IMR-90 (cell line): ENCODE data around the gene CYREN. TPM values are rescaled to one million over a fixed set of nuclear protein-coding genes. Genes with fewer than 3 reads are reported as not detected.

Experiments used
- ATAC-seq: fragments of 200-7000 bp; cut with Tn5 transposase; 2 replicates; pipeline ENCODE4 v1.9.1; 2020; ENCODE audit warnings: low read depth, mild to moderate bottlenecking, moderate library complexity
- BruUV-seq: library from RNA; stranded (reverse); fragments of 400-500 nt; replicated peaks from 2 replicates; lab custom pipeline; 2021; lab: Mats Ljungman, UMichigan
- CTCF ChIA-PET: fragments of 300-600 bp; formaldehyde crosslinking; extraction: SDS; loops from one replicate; lab custom pipeline; 2021; ENCODE audit warnings: antibody characterized with exemption; lab: Yijun Ruan, JAX
- POLR2A ChIA-PET: fragments of 300-600 bp; sonication (Branson Sonifier 250); formaldehyde crosslinking; loops from one replicate; lab custom pipeline; 2022; ENCODE audit warnings: antibody characterized with exemption; ENCODE audit not compliant: unreplicated experiment; lab: Charles Lee
- DNase-seq: peaks from one replicate; pipeline ENCODE4 v3.0.0; 2013
- H2AFZ ChIP-seq: replicated peaks from 2 replicates; pipeline ENCODE3; 2013; ENCODE audit warnings: low read length, mild to moderate bottlenecking; ENCODE audit not compliant: poor library complexity
- H2AK5ac ChIP-seq: 2 replicates; pipeline ENCODE4 v1.6.1; 2013; ENCODE audit warnings: low read depth, low read length, inconsistent platforms
- H2AK9ac ChIP-seq: replicated peaks from 2 replicates; pipeline ENCODE3; 2013; ENCODE audit warnings: mild to moderate bottlenecking, low read depth, low read length, moderate library complexity; ENCODE audit not compliant: poor library complexity
- H2BK120ac ChIP-seq: 2 replicates; pipeline ENCODE4 v1.6.1; 2013; ENCODE audit warnings: low read depth, low read length, inconsistent platforms
- H2BK15ac ChIP-seq: 3 replicates; pipeline ENCODE4 v1.6.1; 2013; ENCODE audit warnings: low read depth, low read length, inconsistent platforms
- H2BK20ac ChIP-seq: 2 replicates; pipeline ENCODE4 v1.6.1; 2013; ENCODE audit warnings: low read depth, mild to moderate bottlenecking, inconsistent platforms, low read length, moderate library complexity
- H2BK5ac ChIP-seq: 2 replicates; pipeline ENCODE4 v1.6.1; 2013; ENCODE audit warnings: mild to moderate bottlenecking, low read depth, low read length, inconsistent platforms; ENCODE audit not compliant: poor library complexity, severe bottlenecking
- H3K14ac ChIP-seq: replicated peaks from 2 replicates; pipeline ENCODE4 v1.6.1; 2013; ENCODE audit warnings: low read depth, low read length, inconsistent platforms
- H3K18ac ChIP-seq: 2 replicates; pipeline ENCODE4 v1.6.1; 2013; ENCODE audit warnings: low read depth, low read length, control low read depth
- H3K23ac ChIP-seq: 2 replicates; pipeline ENCODE4 v1.6.1; 2013; ENCODE audit warnings: low read depth, low read length, inconsistent platforms
- H3K27ac ChIP-seq: 2 replicates; pipeline ENCODE4 v1.5.1; 2013; ENCODE audit warnings: mild to moderate bottlenecking, control low read depth, low read length; ENCODE audit not compliant: insufficient read depth
- H3K27me3 ChIP-seq: 2 replicates; pipeline ENCODE4 v1.6.1; 2013; ENCODE audit warnings: low read length; ENCODE audit not compliant: control insufficient read depth, insufficient read depth
- H3K36me3 ChIP-seq: 2 replicates; pipeline ENCODE4 v1.6.1; 2013; ENCODE audit warnings: low read length, mixed read lengths; ENCODE audit not compliant: control insufficient read depth, insufficient read depth
- H3K4ac ChIP-seq: 2 replicates; pipeline ENCODE4 v1.6.1; 2013; ENCODE audit warnings: low read depth, low read length, inconsistent platforms
- H3K4me1 ChIP-seq: 2 replicates; pipeline ENCODE4 v1.6.1; 2013; ENCODE audit warnings: low read length, mixed read lengths; ENCODE audit not compliant: control insufficient read depth, insufficient read depth
- H3K4me2 ChIP-seq: 2 replicates; pipeline ENCODE4 v1.6.1; 2013; ENCODE audit warnings: low read depth, mild to moderate bottlenecking, control low read depth, low read length, moderate library complexity
- H3K4me3 ChIP-seq: 2 replicates; pipeline ENCODE4 v1.5.1; 2013; ENCODE audit warnings: low read depth, mild to moderate bottlenecking, control low read depth, low read length, moderate library complexity; ENCODE audit not compliant: insufficient read depth
- H3K56ac ChIP-seq: 2 replicates; pipeline ENCODE4 v1.6.1; 2013; ENCODE audit warnings: low read length, inconsistent platforms; ENCODE audit not compliant: insufficient read depth; ENCODE audit errors: extremely low read depth
- H3K79me1 ChIP-seq, 2 experiments: 2 replicates each; pipeline ENCODE4 v1.6.1; 2013; ENCODE audit warnings: low read length in 2 of 2, inconsistent platforms in 1 of 2, low read depth in 1 of 2
- H3K9ac ChIP-seq: 2 replicates; pipeline ENCODE4 v1.6.1; 2013; ENCODE audit warnings: low read depth, low read length, control low read depth
- H3K9me1 ChIP-seq: 2 replicates; pipeline ENCODE4 v1.6.1; 2013; ENCODE audit warnings: low read length, inconsistent platforms; ENCODE audit not compliant: insufficient read depth
- H3K9me3 ChIP-seq: 2 replicates; pipeline ENCODE4 v1.6.1; 2013; ENCODE audit warnings: low read length; ENCODE audit not compliant: control insufficient read depth, insufficient read depth
- H4K20me1 ChIP-seq: 2 replicates; pipeline ENCODE4 v1.6.1; 2013; ENCODE audit warnings: low read length, inconsistent platforms; ENCODE audit not compliant: insufficient read depth
- H4K5ac ChIP-seq: 2 replicates; pipeline ENCODE4 v1.6.1; 2013; ENCODE audit warnings: mild to moderate bottlenecking, low read depth, low read length, control low read depth
- H4K8ac ChIP-seq, 2 experiments: 2 replicates each; pipeline ENCODE4 v1.6.1; 2013; ENCODE audit warnings: low read depth in 2 of 2, low read length in 2 of 2, control low read depth in 1 of 2, inconsistent platforms in 1 of 2
- H4K91ac ChIP-seq: 2 replicates; pipeline ENCODE4 v1.6.1; 2013; ENCODE audit warnings: low read depth, low read length, inconsistent platforms; ENCODE audit not compliant: insufficient read depth
- BHLHE40 ChIP-seq: fragments of 150-350 bp; IDR thresholded peaks from 2 replicates; pipeline ENCODE4 v1.6.1; 2016; ENCODE audit warnings: mild to moderate bottlenecking, low read depth, low read length
- CEBPB ChIP-seq: IDR thresholded peaks from 2 replicates; pipeline ENCODE4 v1.6.1; 2012; ENCODE audit warnings: low read depth, low read length, improper control_type of control experiment
- CHD1 ChIP-seq: IDR thresholded peaks from 2 replicates; pipeline ENCODE4 v1.6.1; 2012; ENCODE audit warnings: low read depth, low read length, improper control_type of control experiment
- MAFK ChIP-seq: IDR thresholded peaks from 2 replicates; pipeline ENCODE4 v1.6.1; 2012; ENCODE audit warnings: low read depth, low read length, improper control_type of control experiment
- MAZ ChIP-seq: IDR thresholded peaks from 2 replicates; pipeline ENCODE4 v1.6.1; 2012; ENCODE audit warnings: low read depth, mild to moderate bottlenecking, low read length, improper control_type of control experiment, moderate library complexity, borderline replicate concordance
- MXI1 ChIP-seq: IDR thresholded peaks from 2 replicates; pipeline ENCODE4 v1.6.1; 2012; ENCODE audit warnings: low read depth, mild to moderate bottlenecking, low read length, moderate library complexity, borderline replicate concordance
- NFE2L2 ChIP-seq: fragments of 150-350 bp; IDR thresholded peaks from 2 replicates; pipeline ENCODE4 v1.6.1; 2016; ENCODE audit warnings: low read depth, mild to moderate bottlenecking, low read length
- RAD21 ChIP-seq: IDR thresholded peaks from 2 replicates; pipeline ENCODE4 v1.6.1; 2012; ENCODE audit warnings: low read length, improper control_type of control experiment
- RFX5 ChIP-seq: IDR thresholded peaks from 2 replicates; pipeline ENCODE4 v1.8.0; 2012; ENCODE audit warnings: low read depth, mild to moderate bottlenecking, low read length, moderate library complexity
- WGBS, 2 experiments: methylation state at CpG; one replicate each; pipeline versions ENCODE4 v1.1.5 to v1.1.7; 2013; ENCODE audit warnings: missing lambda C conversion rate in 2 of 2; ENCODE audit not compliant: insufficient read length in 1 of 2; ENCODE audit errors: extremely low coverage in 2 of 2; 5-methylcytosine and 5-hydroxymethylcytosine counted together
- dilution Hi-C: fragments of 300-500 bp; cut with HindIII; formaldehyde crosslinking; loops from one replicate; pipeline ENCODE4 v1.14.3; 2018; ENCODE audit warnings: low sequenced_read_pairs; ENCODE audit not compliant: unreplicated experiment
- in situ Hi-C: fragments of 300-500 bp; cut with MboI; formaldehyde crosslinking; loops from 3 replicates; pipeline ENCODE4 v1.14.3; 2019; ENCODE audit warnings: low sequenced_read_pairs, inconsistent platforms, mixed read lengths
- intact Hi-C: fragments of 100-400 bp; cut with micrococcal nuclease; formaldehyde crosslinking; loops from 2 replicates; pipeline ENCODE4 v1.10.0; 2022
- polyA plus RNA-seq, 3 experiments: library from polyadenylated mRNA; depleted of rRNA; stranded (reverse); fragments of >200 nt; gene quantifications; 2 replicates each; pipeline ENCODE4 v1.2.3, GENCODE V29; 2012; ENCODE audit warnings: low replicate concordance in 1 of 3
- total RNA-seq: library from RNA; depleted of rRNA; stranded (reverse); fragments of >200 nt; gene quantifications from 2 replicates; pipeline ENCODE4 v1.2.3, GENCODE V29; 2012
- TF ChIP-seq, protein P1 (sequence below): fragments of 150-350 bp; IDR thresholded peaks from 2 replicates; pipeline ENCODE4 v1.6.1; 2017; ENCODE audit warnings: mild to moderate bottlenecking, antibody characterized with exemption, low read length, low read depth
- TF ChIP-seq, protein P2 (sequence below): conservative IDR thresholded peaks from 2 replicates; pipeline ENCODE4 v1.5.1; 2012; ENCODE audit warnings: mild to moderate bottlenecking, low read depth, low read length, improper control_type of control experiment
- TF ChIP-seq, protein P3 (sequence below): fragments of 150-350 bp; IDR thresholded peaks from 2 replicates; pipeline ENCODE4 v1.6.1; 2016; ENCODE audit warnings: low read depth, mild to moderate bottlenecking, low read length, moderate library complexity, borderline replicate concordance

Gene CYREN
- total and polyA plus RNA-seq, 2 of the 4 experiments (the other 2 are of a cell fraction) = 26.5 to 29.2 TPM

DNA sequence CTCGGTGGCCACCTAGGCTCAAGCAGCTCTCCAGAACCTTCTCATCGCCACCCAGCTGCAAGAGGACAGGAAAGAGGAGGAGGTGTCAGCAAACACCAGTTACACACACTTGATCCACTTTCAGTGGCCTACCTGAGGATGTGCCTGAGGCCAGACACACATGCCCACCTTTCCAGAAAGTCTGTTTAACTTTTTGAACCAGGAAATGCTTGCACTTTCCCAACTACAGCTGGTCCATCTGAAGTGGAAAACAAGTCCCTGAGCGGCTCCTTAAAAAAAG, 15.7 kb upstream of the CYREN start:
- Histone ChIP-seq H3K4me1 (no peaks in the 10 kb centered on the region), H2BK15ac (no peak overlapping the region), H2BK120ac (no peak overlapping the region), H2BK5ac (no peak overlapping the region), H3K23ac (no peak overlapping the region), H3K9ac (no peak overlapping the region), H3K4me2 (no peak overlapping the region), H2AK5ac (no peak overlapping the region), H4K5ac (no peak overlapping the region), H3K4me3 (no peak overlapping the region), H2BK20ac (no peak overlapping the region), H3K4ac (no peak overlapping the region), H3K9me3 (peaks cover 26% of the 10 kb centered on the region), H2AFZ (no peak overlapping the region), H2AK9ac (peak overlapping the region; percentile 31), H3K27ac (no peak overlapping the region), H3K79me1 (no peaks in the 10 kb centered on the region), H3K36me3 (peaks cover 53% of the 10 kb centered on the region), H4K91ac (no peak overlapping the region), H3K14ac (no peak overlapping the region), H3K56ac (no peak overlapping the region), H4K8ac (no peak overlapping the region), H3K9me1 (peaks cover 2% of the 10 kb centered on the region; the same call in 1 of the 2 replicates), H3K18ac (no peak overlapping the region), H4K20me1 (no peaks in the 10 kb centered on the region), H3K27me3 (no peaks in the 10 kb centered on the region)
- DNase-seq = no peak
- dilution Hi-C loops (no loop called here), intact Hi-C loops (no loop called here), in situ Hi-C loops (no loop called here)
- ChIA-PET POLR2A (no interaction called here), CTCF (no interaction called here)
- no peak for TF ChIP-seq RAD21
- TF ChIP-seq MXI1 = no peak
- TF ChIP-seq NFE2L2 = no peak
- TF ChIP-seq, protein P1, sequence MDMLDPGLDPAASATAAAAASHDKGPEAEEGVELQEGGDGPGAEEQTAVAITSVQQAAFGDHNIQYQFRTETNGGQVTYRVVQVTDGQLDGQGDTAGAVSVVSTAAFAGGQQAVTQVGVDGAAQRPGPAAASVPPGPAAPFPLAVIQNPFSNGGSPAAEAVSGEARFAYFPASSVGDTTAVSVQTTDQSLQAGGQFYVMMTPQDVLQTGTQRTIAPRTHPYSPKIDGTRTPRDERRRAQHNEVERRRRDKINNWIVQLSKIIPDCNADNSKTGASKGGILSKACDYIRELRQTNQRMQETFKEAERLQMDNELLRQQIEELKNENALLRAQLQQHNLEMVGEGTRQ = no peak
- TF ChIP-seq CHD1 = no peak
- no peak for TF ChIP-seq RFX5
- TF ChIP-seq, protein P2, sequence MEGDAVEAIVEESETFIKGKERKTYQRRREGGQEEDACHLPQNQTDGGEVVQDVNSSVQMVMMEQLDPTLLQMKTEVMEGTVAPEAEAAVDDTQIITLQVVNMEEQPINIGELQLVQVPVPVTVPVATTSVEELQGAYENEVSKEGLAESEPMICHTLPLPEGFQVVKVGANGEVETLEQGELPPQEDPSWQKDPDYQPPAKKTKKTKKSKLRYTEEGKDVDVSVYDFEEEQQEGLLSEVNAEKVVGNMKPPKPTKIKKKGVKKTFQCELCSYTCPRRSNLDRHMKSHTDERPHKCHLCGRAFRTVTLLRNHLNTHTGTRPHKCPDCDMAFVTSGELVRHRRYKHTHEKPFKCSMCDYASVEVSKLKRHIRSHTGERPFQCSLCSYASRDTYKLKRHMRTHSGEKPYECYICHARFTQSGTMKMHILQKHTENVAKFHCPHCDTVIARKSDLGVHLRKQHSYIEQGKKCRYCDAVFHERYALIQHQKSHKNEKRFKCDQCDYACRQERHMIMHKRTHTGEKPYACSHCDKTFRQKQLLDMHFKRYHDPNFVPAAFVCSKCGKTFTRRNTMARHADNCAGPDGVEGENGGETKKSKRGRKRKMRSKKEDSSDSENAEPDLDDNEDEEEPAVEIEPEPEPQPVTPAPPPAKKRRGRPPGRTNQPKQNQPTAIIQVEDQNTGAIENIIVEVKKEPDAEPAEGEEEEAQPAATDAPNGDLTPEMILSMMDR = no peak
- TF ChIP-seq MAZ = no peak
- no peak for TF ChIP-seq BHLHE40
- TF ChIP-seq CEBPB = no peak
- no peak for TF ChIP-seq MAFK
- TF ChIP-seq, protein P3, sequence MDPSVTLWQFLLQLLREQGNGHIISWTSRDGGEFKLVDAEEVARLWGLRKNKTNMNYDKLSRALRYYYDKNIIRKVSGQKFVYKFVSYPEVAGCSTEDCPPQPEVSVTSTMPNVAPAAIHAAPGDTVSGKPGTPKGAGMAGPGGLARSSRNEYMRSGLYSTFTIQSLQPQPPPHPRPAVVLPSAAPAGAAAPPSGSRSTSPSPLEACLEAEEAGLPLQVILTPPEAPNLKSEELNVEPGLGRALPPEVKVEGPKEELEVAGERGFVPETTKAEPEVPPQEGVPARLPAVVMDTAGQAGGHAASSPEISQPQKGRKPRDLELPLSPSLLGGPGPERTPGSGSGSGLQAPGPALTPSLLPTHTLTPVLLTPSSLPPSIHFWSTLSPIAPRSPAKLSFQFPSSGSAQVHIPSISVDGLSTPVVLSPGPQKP = no peak
- no peak for ATAC-seq
- WGBS, 2 experiments = 100% methylated on average over 1 of the region's 3 CpGs; no CpG with 5 or more reads in 1 of the 2 experiments
- no TSS peak for BruUV-seq
